Astrocyte of the spinal cord (primary cell): Measurements from ENCODE around the gene DNAH2.

ENCODE experiments used
- DNase-seq: peaks from one replicate; pipeline ENCODE4 v3.0.0; 2011; ENCODE audit warnings: low read depth, low spot score
- H3K4me3 ChIP-seq: 2 replicates; pipeline ENCODE4 v1.5.1; 2011; ENCODE audit warnings: low read depth, mild to moderate bottlenecking, low read length, moderate library complexity
- in situ Hi-C: cut with HindIII; loops from 2 replicates; pipeline ENCODE4 v1.10.0; 2017; ENCODE audit warnings: low sequenced_read_pairs
- TF ChIP-seq, protein P1 (sequence below): IDR thresholded peaks from 2 replicates; pipeline ENCODE4 v1.5.1; 2012; ENCODE audit warnings: low read depth, mild to moderate bottlenecking, low read length, inconsistent platforms

Gene DNAH2

DNA sequence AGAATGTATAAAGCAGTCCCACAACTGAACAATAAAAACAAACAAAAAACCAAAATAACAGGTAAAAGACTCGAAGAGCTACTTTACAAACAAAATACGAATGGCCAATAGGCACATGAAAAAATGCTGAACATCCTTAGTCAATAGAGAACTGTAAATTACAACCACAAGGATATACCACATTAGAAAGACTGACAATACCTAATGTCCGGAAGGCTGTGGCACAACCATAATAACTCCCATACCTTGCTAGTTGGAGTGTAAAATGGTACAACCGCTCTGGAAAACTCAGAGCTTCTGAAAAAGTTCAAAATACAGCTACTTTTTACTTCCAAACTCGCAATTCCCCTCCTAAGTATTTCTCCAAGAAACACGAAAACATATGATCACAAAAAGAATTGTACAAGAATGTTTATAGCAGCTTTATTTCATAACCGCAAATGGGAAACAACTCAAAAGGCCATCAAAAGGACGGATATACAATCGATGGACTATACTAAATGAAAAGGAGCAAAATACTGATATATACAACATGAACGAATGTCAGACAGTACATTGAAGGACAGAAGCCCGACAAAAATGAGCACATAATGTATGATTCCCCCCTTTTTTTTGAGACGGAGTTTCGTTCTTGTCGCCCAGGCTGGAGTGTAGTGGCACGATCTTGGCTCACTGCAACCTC is 32.6 kb upstream of the DNAH2 start:
- TF ChIP-seq, protein P1, sequence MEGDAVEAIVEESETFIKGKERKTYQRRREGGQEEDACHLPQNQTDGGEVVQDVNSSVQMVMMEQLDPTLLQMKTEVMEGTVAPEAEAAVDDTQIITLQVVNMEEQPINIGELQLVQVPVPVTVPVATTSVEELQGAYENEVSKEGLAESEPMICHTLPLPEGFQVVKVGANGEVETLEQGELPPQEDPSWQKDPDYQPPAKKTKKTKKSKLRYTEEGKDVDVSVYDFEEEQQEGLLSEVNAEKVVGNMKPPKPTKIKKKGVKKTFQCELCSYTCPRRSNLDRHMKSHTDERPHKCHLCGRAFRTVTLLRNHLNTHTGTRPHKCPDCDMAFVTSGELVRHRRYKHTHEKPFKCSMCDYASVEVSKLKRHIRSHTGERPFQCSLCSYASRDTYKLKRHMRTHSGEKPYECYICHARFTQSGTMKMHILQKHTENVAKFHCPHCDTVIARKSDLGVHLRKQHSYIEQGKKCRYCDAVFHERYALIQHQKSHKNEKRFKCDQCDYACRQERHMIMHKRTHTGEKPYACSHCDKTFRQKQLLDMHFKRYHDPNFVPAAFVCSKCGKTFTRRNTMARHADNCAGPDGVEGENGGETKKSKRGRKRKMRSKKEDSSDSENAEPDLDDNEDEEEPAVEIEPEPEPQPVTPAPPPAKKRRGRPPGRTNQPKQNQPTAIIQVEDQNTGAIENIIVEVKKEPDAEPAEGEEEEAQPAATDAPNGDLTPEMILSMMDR = no peak
- peak overlapping the region; percentile 82 for H3K4me3 ChIP-seq
- in situ Hi-C loops = no loop called here
- DNase-seq = no peak

DNA sequence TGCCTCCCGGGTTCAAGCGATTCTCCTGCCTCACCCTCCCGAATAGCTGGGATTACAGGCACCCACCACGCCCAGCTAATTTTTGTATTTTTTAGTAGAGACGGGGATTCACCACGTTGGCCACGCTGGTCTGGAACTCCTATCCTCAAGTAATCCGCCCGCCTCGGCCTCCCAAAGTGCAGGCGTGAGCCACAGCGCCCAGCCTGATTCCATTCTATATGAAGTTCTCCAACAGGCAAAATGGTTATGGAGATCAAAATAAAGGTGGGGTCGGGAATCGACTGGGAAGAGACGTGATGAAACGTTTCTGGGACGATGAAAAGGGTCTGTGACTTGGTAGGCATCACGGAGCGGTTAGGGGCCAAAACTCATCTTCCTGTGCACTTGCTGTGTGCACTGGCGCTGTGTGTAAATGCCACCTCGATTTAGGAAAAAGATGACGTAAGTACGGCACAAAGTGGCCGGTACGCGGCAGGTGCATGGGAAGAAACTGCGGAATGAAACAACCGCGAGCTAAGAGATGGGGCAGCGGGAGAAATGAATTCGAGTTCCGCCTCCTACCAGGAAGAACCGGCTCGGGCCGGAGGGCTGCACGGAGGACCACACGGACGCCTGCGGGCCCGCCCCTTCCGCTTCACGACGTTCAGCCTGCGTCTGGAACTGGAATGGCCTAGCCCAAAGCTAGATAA is 31.9 kb upstream of the DNAH2 start:
- TF ChIP-seq, protein P1 = no peak
- in situ Hi-C loops = no loop called here
- peak; percentile 96 for DNase-seq
- peak overlapping the region; percentile 82 for H3K4me3 ChIP-seq

DNA sequence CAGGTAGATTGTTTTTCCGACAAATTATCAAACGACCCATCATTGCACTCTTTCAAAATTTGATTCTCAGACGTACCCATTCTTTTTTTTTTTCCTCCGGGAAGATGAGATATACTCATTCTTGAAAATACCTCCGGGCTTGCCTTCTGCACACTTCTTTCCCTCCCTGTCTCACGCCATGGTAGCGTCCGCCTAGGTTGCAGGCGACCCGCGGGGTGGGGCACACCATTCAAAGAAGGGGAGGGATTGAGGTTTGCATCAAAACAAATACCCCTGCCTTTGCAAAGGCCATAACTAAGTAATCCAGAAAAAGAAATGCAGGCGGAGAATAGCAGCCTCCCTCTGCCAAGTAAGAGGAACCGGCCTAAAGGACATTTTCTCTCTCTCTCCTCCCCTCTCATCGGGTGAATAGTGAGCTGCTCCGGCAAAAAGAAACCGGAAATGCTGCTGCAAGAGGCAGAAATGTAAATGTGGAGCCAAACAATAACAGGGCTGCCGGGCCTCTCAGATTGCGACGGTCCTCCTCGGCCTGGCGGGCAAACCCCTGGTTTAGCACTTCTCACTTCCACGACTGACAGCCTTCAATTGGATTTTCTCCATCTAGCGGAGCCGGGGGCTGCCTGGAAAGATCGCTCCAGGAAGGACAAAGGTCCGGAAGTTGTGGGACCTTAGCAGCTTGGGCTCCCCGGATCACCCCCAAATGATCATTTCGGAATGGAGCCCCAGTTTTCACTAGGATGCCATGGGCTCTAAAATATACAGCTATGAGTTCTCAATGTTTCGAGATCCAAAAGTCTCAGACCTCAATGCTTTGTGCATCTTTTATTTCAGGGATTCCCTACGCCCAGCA is 31.1 kb upstream of the DNAH2 start:
- H3K4me3 ChIP-seq = peak overlapping the region; percentile 82
- DNase-seq = peak; percentile 94
- TF ChIP-seq, protein P1 = no peak
- in situ Hi-C loops = no loop called here

DNA sequence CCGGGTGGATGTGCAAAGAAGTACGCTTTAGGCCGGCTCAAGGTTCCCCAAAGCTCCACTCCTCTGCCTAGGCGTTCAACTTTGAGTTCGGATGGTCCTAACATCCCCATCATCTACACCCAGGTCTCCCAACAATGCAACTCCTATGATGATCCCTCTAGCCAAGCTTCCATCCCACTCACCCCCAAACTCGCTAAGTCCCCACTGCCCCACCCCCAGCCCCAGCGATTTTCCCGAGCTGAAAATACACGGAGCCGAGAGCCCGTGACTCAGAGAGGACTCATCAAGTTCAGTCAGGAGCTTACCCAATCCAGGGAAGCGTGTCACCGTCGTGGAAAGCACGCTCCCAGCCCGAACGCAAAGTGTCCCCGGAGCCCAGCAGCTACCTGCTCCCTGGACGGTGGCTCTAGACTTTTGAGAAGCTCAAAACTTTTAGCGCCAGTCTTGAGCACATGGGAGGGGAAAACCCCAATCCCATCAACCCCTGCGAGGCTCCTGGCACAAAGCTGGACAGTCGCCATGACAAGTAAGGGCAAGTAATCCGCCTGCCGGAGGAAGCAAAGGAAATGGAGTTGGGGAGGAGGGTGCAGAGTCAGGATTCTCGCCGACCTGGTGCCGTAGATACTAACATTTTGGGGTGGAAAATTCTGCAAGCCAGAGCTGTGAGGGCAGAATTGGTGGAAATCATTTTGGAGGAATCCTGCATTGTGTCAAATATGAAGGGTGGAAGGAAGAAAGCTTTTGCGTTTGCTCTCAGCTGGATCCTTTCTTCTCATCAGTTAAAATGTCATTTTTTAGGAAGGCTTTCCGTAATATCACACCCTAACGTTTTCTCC is 30.3 kb upstream of the DNAH2 start, which contains the start of gene TP53:
Gene TP53 (minus strand): TSS at position 419 of the 836 bp plus-strand sequence. CDS start 10,896 bp downstream, outside the sequence.
- in situ Hi-C loops = no loop called here
- H3K4me3 ChIP-seq = peak within 1 kb of the TSS; percentile 82
- TF ChIP-seq, protein P1 = no peak
- peak; percentile 93 for DNase-seq

DNA sequence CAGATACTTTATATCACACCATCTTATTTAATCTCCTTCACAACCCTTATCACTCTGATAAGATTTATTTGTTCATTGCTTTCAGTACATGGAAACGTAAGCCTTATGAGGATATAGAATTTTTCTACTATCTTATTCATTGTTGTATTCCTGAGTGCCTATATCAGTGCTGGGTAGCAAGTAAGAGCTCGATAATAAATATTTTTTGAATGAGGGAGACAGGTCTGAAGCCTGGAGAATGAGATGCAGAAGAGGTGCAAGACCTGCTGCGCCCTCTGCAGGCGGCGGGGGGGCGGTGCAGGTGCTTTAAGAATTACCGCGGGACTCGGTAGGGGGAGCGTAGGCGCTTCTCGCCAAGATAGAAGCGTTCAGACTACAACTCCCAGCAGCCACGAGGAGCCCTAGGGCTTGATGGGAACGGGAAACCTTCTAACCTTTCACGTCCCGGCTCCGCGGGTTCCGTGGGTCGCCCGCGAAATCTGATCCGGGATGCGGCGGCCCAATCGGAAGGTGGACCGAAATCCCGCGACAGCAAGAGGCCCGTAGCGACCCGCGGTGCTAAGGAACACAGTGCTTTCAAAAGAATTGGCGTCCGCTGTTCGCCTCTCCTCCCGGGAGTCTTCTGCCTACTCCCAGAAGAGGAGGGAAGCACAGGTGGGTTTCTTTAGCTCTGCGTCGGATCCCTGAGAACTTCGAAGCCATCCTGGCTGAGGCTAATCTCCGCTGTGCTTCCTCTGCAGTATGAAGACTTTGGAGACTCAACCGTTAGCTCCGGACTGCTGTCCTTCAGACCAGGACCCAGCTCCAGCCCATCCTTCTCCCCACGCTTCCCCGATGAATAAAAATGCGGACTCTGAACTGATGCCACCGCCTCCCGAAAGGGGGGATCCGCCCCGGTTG is 29.4 kb upstream of the DNAH2 start, which contains the start of gene WRAP53:
Gene WRAP53 (plus strand): TSS at position 570 of the 900 bp plus-strand sequence. CDS start 172 bp downstream, at position 742.
- TF ChIP-seq, protein P1 = peak; percentile 98
- in situ Hi-C loops = no loop called here
- DNase-seq = peak; percentile 100
- peak within 1 kb of the TSS; percentile 82 for H3K4me3 ChIP-seq
